ENCODE measurements around the gene MGAT3.

MGAT3 gene

DNA sequence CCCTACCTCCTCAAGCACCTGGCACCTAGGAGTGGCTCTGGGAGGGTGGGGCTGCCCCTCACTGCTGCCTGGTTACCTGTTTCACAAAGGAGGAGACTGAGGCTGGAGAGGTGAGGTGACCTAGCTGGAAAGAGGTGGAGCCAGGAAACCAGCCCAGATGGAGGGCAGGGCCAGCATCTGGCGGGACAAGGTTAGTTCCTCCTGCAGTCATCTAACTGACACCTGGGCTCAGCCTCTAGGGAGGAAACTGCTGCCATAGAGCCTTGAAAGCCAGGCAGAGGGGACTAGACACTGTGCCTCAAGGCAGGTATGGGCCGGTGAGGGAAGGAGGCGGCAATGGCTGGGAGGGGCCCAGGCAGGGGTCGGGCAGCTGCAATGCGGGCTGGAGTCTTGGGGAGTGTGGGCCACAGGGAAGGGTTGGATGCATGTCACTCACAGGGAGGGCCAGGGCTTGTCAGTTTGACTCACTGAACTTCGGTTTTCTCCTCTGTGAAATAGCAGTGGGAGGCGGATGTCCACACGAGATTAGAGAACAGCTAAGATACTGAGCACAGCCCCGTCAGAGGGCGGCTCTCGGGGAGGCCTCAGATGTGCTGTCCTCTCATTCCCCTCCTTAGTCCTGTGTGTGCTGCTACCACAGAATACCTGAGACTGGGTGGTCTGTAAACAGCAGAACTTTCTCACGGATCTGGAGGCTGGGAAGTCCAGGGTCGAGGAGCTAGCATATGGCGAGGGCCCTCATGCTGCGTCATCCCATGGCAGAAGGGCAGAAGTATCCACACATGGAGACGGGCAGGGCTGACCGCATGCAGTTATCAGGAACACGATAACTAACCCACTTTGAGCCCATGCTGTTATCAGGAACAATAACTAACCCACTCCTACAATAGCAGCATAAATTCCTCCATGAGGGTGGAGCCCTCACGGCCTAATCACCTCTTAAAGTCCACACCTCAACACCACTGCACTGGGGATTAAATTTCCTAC is 16.1 kb downstream of the MGAT3 start:
- no peak for DNase-seq (ENCODE audit: low spot score)

DNA sequence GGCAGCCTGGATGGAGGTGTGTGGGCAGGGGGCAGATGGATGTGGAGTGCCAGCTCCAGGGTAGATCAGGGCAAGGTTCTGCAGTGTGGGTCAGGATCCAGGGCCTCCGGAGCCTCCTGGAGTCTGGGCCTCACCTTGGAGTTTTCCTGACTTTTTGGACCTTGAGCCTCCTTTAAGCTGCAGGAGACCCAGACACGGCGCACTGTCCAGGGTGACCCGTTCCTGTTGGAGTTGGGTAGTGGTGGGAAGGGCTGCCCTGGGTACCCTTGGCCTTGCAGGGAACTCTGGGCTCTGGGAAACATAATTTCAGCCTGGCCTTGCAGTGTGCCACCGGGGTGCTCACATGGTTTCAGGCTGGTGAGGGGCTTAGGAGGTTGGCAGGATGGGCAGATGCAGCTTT is 17.0 kb downstream of the MGAT3 start:
- no peak for DNase-seq (ENCODE audit: low spot score)

DNA sequence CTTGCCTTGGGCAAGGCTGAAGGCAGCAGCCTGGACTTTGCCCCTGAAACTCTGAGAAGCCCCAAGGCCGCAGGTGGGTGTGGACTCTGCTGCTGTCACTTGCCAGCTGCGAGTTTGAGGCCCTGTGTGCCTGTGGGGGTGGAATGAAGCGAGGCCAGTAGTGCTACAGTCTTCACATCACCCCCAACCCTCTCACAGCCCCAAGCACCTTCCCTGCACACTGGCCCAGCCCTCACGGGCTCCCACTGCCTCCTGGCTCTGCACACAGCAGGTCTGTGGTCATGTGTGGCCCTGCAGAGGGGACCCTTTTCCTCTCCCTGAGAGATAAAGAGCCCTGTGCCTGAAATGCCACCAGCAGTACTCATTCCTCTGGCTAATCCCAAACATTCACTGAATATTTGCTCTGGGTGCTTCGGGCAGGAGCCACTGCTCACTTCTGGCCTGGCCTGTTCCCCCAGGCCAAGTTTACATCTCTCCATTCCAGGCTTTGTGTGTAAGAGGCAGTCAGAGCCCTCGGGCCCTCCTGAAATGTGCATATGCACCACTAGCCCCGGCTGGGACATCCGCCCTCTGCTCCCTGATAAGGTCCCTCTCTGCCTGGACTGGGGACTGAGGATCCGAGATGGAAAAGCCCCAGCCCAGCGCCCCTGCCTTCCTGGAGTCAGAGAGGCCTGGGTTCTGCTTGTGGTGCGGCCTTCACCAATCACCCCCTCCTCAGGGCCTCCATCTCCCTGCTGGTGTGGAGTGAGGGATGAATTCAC is 17.7 kb downstream of the MGAT3 start:
- no peak for DNase-seq (ENCODE audit: low spot score)

DNA sequence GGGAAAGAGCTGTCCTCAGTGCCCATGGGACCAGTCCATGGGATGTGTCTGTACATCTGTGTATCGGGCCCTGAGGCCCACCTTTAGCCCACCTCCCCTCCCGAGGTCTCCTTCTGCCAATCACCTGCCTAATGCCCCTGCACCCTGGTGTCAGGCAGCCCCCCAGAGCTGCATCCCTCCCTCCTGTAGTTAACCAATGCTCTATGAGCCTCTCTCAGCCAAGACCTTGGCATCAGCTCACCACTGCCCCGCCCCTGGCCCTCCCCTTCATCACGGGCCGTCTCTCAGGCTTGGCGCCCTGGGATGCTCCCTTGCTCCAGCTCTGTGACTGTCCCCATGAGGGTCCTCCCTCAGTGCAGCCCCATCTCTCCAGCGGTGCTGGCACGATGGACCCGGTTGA is 18.5 kb downstream of the MGAT3 start:
- no peak for DNase-seq (ENCODE audit: low spot score)

DNA sequence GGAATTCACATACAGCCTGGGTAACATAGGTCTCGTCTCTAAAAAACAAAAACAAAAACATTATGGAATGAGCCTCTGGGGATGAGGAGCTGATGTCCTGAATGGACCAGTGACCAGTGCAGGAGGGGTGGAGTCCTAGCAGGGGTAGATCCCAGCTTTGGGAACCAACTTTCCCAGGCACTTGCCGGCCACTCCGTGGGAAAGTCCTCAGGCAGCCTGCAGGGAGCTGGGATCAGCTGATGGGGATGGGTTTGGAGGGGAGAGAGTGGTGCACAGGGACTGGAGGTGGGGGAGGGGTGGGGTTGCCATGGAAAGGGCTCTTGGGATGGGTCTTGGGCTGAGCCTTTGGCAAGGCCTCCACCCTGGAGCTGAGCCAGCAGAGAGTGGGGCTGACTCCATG is 19.1 kb downstream of the MGAT3 start:
- no peak for DNase-seq (ENCODE audit: low spot score)

DNA sequence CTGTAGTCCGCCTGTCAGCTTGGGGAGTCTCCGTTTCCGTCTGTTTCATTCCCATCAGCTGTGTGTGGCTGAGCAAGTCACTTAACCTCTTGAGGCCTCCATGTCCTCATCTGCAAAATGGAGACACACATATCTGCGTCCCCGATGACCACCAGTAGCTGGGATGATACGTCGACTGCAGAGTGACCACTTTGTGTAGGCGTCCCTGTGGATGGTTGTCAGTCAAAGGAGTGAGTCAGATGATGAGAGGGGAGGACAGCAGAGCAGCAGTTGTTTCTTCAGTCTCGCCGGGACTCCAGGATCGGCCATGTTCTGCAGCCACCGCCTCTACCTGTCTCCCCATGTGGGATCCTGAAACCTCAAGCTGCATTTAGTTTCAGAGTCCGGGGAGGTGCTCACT is 19.9 kb downstream of the MGAT3 start:
- DNase-seq (ENCODE audit: low spot score) = no peak

DNA sequence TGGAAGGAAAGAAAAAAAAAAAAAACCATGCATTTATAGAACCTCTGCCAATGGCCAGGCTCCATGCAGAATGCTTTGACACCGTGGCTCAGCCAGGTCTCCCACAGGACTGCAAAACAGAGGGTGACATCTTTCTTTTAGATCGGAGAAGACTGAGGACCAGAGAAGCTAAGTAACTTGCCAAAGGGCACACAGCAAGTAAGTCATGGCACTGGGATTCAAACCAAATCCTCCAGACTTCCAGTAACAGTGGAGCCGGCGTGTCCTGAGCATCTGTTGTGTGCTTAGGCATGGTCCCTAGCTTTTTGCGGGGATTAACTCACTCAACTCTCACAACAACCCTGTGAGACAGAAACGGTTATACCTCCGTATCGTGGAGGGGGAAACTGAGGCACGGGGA is 20.7 kb downstream of the MGAT3 start:
- DNase-seq (ENCODE audit: low spot score) = no peak

DNA sequence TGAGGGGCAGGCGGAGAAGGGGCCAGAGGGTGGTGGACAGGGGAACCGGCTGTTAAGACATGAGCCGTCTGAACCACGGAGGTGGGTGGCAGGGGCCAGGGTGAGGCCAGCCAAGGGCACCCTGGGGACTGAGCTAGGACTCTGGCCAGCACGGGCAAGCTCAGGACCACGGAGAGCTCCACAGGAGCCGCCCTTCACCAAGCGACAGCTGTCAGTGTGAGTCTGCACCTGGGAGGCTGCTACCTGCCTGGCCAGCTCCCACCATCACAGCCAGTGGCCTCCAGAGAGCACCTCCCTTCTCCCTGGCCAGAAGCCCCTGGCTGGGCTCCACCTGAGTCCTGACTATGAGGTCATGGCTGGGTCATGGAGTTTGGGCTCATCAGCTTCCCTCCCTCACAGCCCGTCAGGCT is 21.6 kb downstream of the MGAT3 start:
- DNase-seq (ENCODE audit: low spot score) = peak; percentile 64

DNA sequence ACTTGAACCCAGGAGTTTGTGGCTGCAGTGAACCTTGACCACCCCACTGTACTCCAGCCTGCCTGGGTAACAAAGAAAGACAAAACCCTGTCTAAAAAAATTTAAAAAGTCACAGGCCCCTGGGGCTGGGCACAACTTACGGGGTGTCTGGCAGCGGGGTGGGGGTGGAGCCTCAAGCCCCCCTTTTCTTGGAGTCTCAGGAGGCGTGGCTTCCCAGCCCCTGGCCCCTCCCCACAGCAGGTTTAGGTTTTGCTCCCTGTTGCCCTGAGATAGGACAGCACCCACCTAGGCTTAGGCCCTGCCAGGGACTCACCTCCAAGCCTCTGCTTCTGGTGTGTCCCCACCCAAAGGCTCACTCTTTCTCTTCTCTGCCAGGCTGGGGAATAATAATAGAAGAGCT is 22.4 kb downstream of the MGAT3 start:
- no peak for DNase-seq (ENCODE audit: low spot score)

DNA sequence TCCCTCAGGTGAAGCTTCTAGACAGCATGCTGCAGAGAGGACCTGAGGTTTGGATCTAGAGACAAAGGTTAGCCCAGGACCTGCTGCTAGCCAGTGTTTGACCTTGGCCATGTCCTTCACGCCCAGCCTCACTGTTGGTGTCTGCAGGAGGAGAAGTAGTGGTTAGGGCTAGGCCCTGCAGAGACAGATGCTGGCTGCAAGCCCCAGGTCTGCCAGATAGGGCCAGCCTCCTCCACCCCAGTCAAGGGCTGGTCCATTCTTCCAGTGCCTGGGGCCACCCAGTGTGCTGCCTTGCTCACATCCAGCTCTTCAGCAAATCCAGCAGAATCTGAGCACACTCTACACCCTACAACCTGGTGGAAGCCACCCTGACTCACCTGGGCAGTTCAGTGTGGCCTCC is 23.7 kb downstream of the MGAT3 start:
- DNase-seq (ENCODE audit: low spot score) = no peak

DNA sequence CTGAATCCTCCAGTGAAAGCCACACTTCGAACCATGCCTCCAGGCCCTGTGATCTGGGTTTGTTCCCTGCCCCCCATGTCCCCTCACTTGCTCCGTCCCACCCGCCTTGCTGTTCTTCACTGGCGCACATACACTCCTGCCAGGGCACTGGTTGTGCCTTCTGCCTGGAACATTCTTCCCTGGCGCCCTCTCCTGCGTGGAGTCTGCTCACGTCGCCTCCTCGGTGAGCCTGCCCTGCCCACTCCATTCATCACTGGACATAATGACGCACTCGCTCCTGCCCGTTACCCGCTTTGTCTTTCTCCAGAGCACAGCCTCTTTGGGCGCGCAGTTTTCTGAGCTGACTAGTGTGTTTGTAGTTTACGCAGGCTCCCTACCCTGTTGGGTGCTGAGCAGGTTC is 24.2 kb downstream of the MGAT3 start:
- DNase-seq (ENCODE audit: low spot score) = no peak

DNA sequence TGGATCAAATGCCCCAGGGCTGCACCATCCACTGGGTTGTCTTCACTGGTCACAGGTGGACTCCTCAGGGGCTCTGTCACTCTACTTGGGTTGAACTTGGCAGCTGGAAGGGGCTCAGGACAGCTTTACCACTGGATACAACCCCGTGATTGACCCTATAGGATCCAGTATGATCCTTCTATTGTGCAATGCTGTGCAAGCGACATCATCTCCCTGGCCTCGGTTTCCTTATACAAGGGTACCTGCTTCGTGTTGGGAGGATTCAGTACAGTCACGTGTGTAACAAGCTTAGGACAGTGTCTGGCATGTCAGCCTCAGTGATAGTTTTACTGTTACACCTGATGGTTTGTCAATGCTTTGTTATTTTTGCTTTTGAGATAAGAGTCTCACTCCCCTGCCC is 24.8 kb downstream of the MGAT3 start:
- DNase-seq (ENCODE audit: low spot score) = no peak

DNA sequence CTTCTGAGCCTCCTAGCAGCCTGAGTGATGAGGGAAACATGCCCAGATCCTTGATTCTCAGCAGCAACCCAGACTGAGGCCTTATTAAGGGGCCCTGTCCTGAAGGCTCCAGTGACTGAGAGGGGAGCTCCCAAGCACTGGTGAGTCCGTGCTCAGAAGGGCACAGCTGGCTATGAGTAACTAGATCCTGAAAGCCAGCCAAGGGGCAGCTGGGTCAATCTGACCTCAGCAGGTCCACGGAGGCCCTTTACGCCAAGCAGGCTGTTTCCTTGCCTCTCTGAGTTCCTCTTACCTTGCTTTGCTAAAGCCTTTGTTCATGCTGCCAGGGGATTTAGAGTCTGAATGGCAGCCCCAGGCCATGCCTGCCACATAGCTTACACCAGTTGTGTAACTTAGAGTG is 26.0 kb downstream of the MGAT3 start:
- no peak for DNase-seq (ENCODE audit: low spot score)

DNA sequence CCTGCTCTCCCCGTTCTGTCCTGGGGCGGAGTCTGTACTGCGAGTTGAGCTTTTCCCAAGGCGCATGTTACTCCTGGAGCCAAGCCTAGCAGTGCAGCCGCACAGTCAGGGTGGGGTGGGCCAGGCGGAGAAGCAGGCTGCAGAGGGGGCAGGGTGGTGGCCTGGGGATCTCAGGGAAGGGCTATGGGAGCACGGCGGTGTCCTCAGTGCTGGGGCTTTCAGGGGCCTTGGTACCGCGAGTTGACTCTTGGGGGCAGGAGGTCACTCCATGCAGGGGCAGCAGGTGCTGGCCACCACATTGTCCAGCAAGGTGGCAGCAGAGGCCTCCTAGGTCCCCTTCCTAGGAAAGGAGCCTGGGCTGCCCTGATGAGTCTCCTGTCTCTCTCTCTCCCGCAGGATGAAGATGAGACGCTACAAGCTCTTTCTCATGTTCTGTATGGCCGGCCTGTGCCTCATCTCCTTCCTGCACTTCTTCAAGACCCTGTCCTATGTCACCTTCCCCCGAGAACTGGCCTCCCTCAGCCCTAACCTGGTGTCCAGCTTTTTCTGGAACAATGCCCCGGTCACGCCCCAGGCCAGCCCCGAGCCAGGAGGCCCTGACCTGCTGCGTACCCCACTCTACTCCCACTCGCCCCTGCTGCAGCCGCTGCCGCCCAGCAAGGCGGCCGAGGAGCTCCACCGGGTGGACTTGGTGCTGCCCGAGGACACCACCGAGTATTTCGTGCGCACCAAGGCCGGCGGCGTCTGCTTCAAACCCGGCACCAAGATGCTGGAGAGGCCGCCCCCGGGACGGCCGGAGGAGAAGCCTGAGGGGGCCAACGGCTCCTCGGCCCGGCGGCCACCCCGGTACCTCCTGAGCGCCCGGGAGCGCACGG is 30.4 kb downstream of the MGAT3 start:
- no peak for DNase-seq (ENCODE audit: low spot score)

DNA sequence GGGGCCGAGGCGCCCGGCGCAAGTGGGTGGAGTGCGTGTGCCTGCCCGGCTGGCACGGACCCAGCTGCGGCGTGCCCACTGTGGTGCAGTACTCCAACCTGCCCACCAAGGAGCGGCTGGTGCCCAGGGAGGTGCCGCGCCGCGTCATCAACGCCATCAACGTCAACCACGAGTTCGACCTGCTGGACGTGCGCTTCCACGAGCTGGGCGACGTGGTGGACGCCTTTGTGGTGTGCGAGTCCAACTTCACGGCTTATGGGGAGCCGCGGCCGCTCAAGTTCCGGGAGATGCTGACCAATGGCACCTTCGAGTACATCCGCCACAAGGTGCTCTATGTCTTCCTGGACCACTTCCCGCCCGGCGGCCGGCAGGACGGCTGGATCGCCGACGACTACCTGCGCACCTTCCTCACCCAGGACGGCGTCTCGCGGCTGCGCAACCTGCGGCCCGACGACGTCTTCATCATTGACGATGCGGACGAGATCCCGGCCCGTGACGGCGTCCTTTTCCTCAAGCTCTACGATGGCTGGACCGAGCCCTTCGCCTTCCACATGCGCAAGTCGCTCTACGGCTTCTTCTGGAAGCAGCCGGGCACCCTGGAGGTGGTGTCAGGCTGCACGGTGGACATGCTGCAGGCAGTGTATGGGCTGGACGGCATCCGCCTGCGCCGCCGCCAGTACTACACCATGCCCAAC is 31.2 kb downstream of the MGAT3 start:
- DNase-seq (ENCODE audit: low spot score) = no peak

DNA sequence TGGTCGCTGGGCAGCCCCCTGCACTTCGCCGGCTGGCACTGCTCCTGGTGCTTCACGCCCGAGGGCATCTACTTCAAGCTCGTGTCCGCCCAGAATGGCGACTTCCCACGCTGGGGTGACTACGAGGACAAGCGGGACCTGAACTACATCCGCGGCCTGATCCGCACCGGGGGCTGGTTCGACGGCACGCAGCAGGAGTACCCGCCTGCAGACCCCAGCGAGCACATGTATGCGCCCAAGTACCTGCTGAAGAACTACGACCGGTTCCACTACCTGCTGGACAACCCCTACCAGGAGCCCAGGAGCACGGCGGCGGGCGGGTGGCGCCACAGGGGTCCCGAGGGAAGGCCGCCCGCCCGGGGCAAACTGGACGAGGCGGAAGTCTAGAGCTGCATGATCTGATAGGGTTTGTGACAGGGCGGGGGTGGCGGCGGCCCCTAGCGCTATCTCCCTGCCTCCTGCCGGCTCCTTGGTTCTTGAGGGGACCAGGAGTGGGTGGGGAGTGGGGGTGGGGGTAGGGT is 31.8 kb downstream of the MGAT3 start:
- DNase-seq (ENCODE audit: low spot score) = no peak

DNA sequence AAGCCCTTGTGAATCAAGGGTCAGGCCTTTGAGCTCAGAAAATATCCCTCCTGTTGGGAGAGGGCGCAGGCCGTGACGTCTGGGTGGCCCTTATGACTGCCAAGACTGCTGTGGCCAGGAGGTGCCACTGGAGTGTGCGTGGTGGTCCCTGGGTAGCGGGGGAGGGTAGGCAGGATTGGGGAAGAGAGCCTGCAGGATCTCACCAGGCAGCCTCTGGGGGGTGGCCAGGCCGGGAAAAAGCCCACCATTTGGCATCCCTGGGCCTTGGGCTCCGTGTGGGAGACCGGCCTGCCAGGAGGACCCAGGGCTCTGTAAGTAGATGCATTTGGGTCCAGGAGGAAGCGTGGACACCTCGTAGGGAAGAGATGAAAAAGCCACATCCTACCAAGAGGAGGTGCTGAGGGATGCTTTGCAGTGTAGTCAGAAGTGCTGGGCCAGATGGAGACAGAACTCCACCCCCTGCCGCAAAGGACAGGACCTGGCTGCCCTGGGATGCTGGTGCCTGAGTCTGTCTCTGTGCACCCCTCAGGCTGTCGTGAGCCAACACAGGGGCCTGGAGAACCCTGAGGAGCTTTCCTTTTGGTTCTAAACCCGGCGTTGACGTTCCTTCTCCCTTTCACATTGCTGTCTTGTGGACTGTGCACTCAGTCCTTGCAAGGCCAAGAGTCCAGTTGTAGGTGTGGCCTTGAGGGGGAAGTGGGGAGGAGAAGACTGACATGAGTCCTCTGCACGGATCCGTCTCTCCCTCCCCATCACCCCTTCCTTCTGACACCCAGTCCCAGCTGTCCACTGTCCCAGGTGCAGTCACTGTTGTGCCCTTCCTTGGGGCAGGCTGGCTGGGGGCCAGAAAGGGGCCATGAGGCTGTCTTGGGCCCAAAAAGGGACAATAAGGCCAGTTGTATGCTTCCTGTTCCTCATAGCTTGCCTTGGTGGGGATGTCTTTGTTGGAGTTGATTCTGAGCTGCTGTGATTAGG is 32.6 kb downstream of the MGAT3 start:
- DNase-seq (ENCODE audit: low spot score) = no peak

DNA sequence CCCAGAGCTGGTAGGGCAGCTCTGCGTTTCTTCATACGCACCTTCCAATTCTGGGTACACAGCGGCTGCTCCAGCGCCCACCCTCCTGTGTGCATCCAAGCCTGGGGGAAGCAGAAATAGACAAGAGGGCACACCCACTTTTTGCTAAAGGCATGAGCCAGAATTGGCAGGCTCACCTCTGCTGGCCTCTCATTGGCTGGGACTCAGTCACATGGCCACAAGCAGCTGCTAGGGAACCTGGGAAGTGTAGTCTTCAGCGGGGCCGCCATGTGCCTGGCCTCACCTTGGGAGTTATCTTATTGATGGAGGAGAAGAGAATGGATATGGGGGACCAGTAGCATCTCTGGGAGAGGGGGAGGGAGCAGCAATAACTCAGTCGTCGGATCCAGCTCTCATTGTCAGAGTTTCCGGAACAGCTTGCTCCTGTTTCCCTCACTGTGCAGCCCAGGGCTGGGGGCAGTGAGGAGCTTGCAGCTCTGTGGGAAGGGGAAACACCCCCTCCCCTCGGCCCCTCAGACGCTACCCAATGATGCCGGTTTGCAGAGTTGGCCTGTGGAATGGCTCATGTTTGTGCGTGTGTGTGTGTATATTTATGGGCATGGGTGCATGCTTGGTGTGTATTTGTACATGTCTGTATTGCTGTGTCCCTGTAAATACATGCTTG is 33.5 kb downstream of the MGAT3 start:
- DNase-seq (ENCODE audit: low spot score) = peak; percentile 79

DNA sequence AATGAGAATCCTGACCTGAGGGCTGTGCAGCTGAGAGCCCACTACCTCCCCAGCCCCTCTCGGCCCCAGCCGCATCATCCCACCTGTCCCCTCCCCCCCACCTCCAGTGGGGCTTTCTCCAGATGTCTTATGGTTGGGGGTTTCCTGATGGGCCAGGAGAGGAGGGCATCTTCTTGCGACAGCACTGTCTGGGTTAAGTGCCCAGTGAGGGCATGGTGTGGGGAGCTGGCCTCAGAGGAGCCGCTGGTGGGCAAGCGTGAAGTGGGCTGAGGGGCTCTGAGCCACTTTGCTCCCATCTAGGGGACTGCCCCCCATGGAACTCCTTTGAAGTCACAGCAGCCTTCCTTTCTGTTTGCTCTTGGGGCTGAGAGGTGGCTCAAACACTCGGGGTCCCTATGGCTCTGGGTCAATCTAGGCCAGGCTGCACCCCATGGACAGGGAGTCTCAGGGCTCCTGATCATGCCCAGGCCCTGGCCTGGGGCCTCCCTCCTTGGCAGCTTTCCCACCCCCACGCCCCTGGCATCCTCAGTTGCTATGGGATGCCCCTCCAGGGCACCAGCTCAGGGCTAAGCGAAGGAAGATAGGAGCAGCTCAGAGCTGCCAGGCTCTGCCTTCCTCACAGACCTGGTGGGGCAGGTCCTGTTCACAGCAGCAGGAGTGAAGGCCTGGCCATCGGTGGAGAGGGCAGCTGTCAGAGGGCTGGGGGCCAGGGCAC is 34.3 kb downstream of the MGAT3 start:
- DNase-seq (ENCODE audit: low spot score) = no peak

Data from HuH-7.5 (cell line).